Bone marrow (tissue), 2 donors: ENCODE results near the gene UACA.
"Not testable (repeated sequence)": the region's sequence is repeated elsewhere in the genome, so short reads cannot be mapped to it uniquely, and the experiment has no call there.

Experiments used
- DNase-seq, 2 donors: peaks; one replicate each; lab custom pipeline; 2025; lab: John Stamatoyannopoulos, UW

Gene UACA

GRCh38 chr15:70763120-70763949 is at the start of gene UACA:
Gene UACA (minus strand): TSS chr15:70763558. CDS start chr15:70763407, 151 bp downstream.
- DNase-seq, result peak in 1 of 2 donors; percentile 48

- no peak for DNase-seq
Measured at GRCh38 chr15:70812827-70813364, 49.5 kb upstream of the UACA start.

DNA sequence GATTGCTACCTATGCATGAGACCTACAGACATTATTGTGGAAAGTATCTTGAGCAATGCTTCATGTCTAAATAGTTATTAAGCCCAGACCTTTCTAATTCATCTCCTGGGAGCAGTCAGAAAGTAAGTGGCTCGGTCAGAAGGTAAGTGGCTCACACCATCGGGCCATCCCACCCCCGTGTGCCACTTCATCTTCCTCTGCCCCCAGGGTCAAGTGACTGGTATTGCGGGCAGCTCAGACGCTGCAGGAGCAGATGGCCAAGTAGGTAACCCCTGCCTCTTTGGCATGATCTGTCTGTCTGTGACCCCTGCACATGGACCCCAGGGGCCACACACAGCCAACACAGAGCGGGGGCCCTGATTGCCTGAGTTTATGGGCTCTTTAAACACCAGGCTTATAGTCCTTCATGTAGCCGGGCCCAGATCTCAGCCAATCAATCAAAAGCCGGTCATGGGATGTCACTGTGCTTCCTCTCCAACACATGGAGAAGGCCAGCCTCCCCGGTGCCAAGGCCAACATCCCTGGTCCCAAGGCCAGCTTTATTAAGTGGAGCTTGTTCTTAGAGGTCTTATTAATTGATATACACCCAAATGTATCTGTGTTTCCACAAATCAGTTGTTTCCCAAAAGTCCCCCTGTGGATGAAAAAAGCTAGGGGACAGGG is 47.7 kb upstream of the UACA start:
- DNase-seq, result no peak

- peak in 1 of 2 donors; percentile 9 for DNase-seq
Measured at GRCh38 chr15:70806992-70807712, 43.8 kb upstream of the UACA start.

GRCh38 chr15:70804388-70804787 is 41.0 kb upstream of the UACA start:
- not testable (repeated sequence) for DNase-seq

DNA sequence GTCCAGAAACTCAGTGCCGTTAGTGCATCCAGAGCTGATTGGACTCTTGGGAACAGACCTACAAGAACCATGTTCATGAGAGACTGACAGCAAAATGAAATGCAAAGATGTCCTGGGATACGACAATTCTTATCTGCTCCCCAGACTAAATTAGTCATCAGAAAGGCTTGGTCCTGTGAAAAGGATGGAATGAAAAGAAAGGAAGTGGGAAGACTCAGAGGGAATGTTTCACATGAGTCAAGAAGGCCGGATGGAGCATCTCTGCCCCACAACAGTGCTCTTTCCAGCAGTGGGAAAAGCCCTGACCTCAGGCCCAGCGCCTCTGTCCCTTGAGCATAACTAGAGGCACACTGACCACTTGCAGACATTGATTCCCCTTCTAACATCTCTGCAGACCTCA is 39.3 kb upstream of the UACA start:
- no peak for DNase-seq

DNA sequence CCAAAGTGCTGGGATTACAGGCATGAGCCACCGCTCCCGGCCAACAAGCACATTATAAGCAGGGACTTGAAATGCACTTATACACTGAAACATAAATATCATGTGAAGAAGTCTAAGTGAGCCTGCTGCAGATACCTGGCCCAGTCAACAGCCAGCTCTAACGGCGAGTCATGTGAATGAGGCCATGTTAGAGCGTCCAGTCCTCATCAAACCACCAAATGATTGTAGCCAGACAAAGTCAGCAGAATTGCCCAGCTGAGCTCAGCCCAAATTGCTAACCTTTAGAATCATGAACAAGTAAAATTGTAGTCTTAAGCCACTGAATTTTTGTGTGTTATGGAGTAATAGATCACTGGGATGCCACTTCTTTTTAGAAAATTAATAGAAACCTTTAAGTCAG is 37.8 kb upstream of the UACA start:
- no peak for DNase-seq

- DNase-seq, result no peak
Measured at GRCh38 chr15:70799667-70800450, 36.5 kb upstream of the UACA start.

DNA sequence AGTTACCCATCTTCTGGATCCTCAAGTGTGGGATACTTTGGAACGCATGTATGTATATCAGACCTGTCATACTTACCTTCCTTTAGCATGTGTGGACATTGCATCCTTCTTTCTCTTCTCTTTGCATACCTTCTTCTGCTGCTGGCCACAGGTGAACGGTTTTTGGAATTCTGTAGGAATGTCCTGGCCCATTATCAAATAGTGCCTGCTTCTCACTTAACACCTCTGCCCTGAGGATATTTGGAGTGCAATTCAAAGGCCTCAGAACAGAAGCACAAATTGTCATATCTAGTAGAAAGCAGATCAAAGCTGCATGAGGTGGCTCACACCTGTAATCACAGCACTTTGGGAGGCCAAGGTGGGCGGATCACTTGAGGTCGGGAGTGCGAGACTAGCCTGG is 34.1 kb upstream of the UACA start:
- DNase-seq, result no peak

GRCh38 chr15:70796516-70797310 is 33.4 kb upstream of the UACA start:
- DNase-seq, result no peak

DNA sequence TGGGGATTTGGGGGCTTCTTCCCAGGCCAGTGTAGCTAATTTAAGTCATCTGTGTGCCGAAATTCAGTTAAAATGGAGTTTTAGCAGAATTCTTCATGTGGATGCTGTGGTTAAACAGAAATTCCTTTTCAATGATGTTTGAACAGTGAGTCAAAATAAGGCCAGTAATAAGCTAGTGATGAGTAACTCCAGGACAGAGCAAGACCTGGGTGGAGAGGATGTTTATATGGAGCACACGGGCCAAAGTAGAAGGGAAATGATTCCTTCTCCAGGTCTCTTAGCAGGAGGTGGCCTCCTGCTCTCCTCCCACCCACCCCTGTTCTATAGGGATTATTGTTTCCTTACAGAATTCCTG is 31.9 kb upstream of the UACA start:
- no peak for DNase-seq

DNA sequence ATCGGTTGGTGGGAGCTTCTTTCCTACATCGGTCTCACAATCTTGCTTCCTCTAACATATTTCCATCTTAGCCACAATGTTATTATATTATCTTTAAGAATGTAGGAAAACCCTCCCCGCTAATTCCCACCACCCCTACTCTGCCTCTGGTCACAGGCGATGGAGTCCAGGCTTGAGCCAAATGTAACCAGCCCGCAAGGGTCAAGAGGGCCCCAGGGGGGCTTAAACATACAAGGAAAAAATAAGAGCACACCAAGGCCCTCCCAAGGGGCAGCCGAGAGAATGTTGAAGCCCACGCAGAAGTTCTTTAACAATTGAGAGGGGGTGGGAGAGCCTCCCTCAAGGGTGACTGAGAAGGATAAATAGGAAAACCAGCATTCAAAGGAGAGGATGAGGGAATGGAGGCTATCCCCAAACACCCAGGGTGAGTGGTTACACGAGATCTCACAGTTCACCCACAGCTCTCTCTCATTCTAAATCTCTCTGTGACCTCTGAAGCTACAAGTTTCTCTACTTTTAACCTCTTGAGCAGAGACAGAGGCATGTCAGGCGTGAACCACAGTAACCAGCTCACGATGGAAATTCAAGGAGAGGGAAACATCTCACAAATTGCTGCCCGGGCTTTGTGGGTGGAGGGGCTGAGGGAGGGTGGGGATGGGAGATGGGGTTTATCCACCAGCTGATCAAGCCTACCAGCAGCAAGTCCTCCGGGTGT is 31.4 kb upstream of the UACA start:
- DNase-seq, result no peak

- no peak for DNase-seq
Measured at GRCh38 chr15:70793694-70794093, 30.3 kb upstream of the UACA start.

GRCh38 chr15:70792171-70792573 is 28.8 kb upstream of the UACA start:
- DNase-seq, result no peak

- DNase-seq, result no peak
Measured at GRCh38 chr15:70791259-70791658, 27.9 kb upstream of the UACA start.

GRCh38 chr15:70789213-70789612 is 25.9 kb upstream of the UACA start:
- no peak for DNase-seq

DNA sequence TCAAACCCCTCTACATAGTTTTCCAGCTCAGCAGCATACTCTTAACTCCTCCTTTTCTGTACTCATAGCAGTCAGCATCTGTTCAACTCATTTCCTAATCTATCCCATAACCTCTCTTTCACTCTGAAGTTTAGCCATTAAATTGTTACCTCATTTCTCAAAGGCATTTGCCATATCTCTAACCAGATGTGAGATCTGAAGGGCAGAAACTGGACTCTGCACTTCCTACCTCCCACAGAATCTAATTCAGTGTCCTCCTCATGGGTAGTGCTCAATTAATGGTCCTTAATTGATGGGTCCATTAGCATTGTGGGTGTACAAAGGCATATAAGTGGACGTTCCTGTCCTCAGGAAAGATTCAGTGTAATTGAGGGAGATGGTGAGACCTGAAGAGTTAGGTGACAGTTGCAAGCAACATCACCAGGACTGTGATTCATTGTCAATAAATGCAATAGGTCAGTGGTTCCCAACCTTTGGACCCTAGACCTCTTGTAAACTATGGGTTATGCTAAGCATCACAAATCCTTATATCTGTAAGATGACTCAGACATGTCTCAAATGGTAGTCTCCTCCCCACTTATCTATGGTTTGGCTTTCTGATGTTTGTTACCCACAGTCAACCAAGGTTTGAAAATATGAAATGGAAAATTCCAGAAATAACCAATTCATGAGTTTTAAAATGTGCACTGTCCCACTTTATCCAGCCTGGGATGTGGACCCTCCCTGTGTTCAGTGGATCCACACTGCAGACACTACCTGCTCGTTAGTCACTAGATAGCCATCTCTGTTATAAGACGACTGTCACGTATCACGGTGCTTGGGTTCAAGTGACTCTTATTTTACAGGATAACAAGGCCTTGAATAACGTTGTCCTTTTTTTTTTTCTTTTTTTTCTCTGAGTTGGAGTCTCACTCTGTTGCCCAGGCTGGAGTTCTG is 25.0 kb upstream of the UACA start:
- no peak for DNase-seq

GRCh38 chr15:70786996-70787395 is 23.6 kb upstream of the UACA start:
- no peak for DNase-seq

- no peak for DNase-seq
Measured at GRCh38 chr15:70783610-70784022, 20.3 kb upstream of the UACA start.
